BJ (cell line): ENCODE data around the gene BFSP1. TPM values are rescaled to one million over a fixed set of nuclear protein-coding genes. Genes with fewer than 3 reads are reported as not detected.

Experiments
- CTCF ChIA-PET: fragments of 350-600 bp; formaldehyde crosslinking; extraction: SDS; loops from one replicate; lab custom pipeline; 2021; ENCODE audit warnings: antibody characterized with exemption, inconsistent platforms; lab: Yijun Ruan, JAX
- POLR2A ChIA-PET: fragments of 300-600 bp; sonication (Branson Sonifier 250); formaldehyde crosslinking; extraction: SDS; loops from one replicate; lab custom pipeline; 2021; ENCODE audit warnings: antibody characterized with exemption; lab: Charles Lee
- DNase-seq: peaks from one replicate; pipeline ENCODE4 v3.0.0-alpha.2; 2011; ENCODE audit warnings: low read depth
- H3K27me3 ChIP-seq: 2 replicates; pipeline ENCODE4 v1.6.0; 2011; ENCODE audit warnings: low read length; ENCODE audit not compliant: control insufficient read depth, insufficient read depth
- H3K36me3 ChIP-seq: 2 replicates; pipeline ENCODE4 v1.5.1; 2011; ENCODE audit warnings: low read length; ENCODE audit not compliant: control insufficient read depth, insufficient read depth
- H3K4me3 ChIP-seq: 2 replicates; pipeline ENCODE4 v1.5.1; 2011; ENCODE audit warnings: low read depth, mild to moderate bottlenecking, control low read depth, low read length
- CTCF ChIP-seq: IDR thresholded peaks from 2 replicates; pipeline ENCODE4 v1.5.1; 2011; ENCODE audit warnings: low read depth, mild to moderate bottlenecking, control low read depth, inconsistent platforms, low read length, moderate library complexity; ENCODE audit not compliant: insufficient read depth
- polyA plus RNA-seq: library from polyadenylated mRNA; depleted of rRNA; stranded (reverse); fragments of >200 nt; gene quantifications from 2 replicates; pipeline ENCODE4 v1.2.3, GENCODE V29; 2011

BFSP1 gene
- polyA plus RNA-seq, 1 experiment: 2.4 TPM

- POLR2A ChIA-PET: interaction anchor here (0.6 to 0.8 kb wide), 4 partner anchors 29 to 516 kb away, joined by 3 to 6 read pairs (median 6); no protein-coding TSS in a partner anchor
- CTCF ChIA-PET: no interaction called here
- TF ChIP-seq CTCF: no peak
Measured at GRCh38 chr20:17498641-17499040, 32.5 kb downstream of the BFSP1 start.

GRCh38 chr20:17497821-17498580 lies 33.2 kb downstream of the BFSP1 start:
- TF ChIP-seq CTCF: no peak
- DNase-seq: no peak
- no peaks in the 10 kb centered on the region for H3K36me3 ChIP-seq
- ChIA-PET CTCF (no interaction called here), POLR2A (no interaction called here)
- no peaks in the 10 kb centered on the region; the same call in 1 of the 2 replicates for H3K27me3 ChIP-seq
- no peak overlapping the region for H3K4me3 ChIP-seq

More at GRCh38 chr20:17498641-17499040, 32.5 kb downstream of the BFSP1 start:
- no peaks in the 10 kb centered on the region for H3K27me3 ChIP-seq
- no peak overlapping the region for H3K4me3 ChIP-seq
- no peaks in the 10 kb centered on the region for H3K36me3 ChIP-seq
- DNase-seq: no peak

- H3K4me3 ChIP-seq: no peak overlapping the region
- no peak for DNase-seq
- CTCF ChIA-PET: interaction anchor here (0.5 to 3.0 kb wide), 3 partner anchors 9 to 675 kb away, joined by 3 to 12 read pairs (median 5); no protein-coding TSS in a partner anchor
- H3K27me3 ChIP-seq: peaks cover 3% of the 10 kb centered on the region; the same call in 1 of the 2 replicates
- TF ChIP-seq CTCF: no peak
- POLR2A ChIA-PET: no interaction called here
- no peaks in the 10 kb centered on the region for H3K36me3 ChIP-seq
Measured at GRCh38 chr20:17495826-17496225, 35.4 kb downstream of the BFSP1 start.

- ChIA-PET CTCF (interaction anchor here (0.6 to 3.0 kb wide), 2 partner anchors 11 to 161 kb away, joined by 3 to 12 read pairs; no protein-coding TSS in a partner anchor), POLR2A (no interaction called here)
- H3K36me3 ChIP-seq: no peaks in the 10 kb centered on the region
- no peak for TF ChIP-seq CTCF
- no peak for DNase-seq
- no peak overlapping the region for H3K4me3 ChIP-seq
- peaks cover 6% of the 10 kb centered on the region for H3K27me3 ChIP-seq
Measured at GRCh38 chr20:17494201-17494600, 37.0 kb downstream of the BFSP1 start.

- no peak for DNase-seq
- TF ChIP-seq CTCF: no peak
- ChIA-PET CTCF (interaction anchor here (1.3 to 3.0 kb wide), 2 partner anchors 11 to 12 kb away, joined by 3 to 12 read pairs; no protein-coding TSS in a partner anchor), POLR2A (no interaction called here)
- no peak overlapping the region for H3K4me3 ChIP-seq
- H3K27me3 ChIP-seq: peaks cover 7% of the 10 kb centered on the region
- H3K36me3 ChIP-seq: no peaks in the 10 kb centered on the region
Measured at GRCh38 chr20:17493173-17493572, 38.0 kb downstream of the BFSP1 start.
